Neuronal stem cell (in vitro differentiated cells): ENCODE data around the gene NELL1.
"Not testable (repeated sequence)": the region's sequence is repeated elsewhere in the genome, so short reads cannot be mapped to it uniquely, and the experiment has no call there.

Source experiments
- DNase-seq: peaks from one replicate; pipeline ENCODE4 v3.0.0-alpha.2; 2013; ENCODE audit warnings: low spot score
- H2AFZ ChIP-seq: one replicate; pipeline ENCODE4 v1.6.1; 2013; ENCODE audit warnings: mild to moderate bottlenecking, low read length, inconsistent platforms
- H2AK5ac ChIP-seq: 2 replicates; pipeline ENCODE4 v1.6.1; 2013; ENCODE audit warnings: low read depth, mild to moderate bottlenecking, inconsistent platforms, low read length, moderate library complexity, mixed read lengths
- H2BK120ac ChIP-seq: 2 replicates; pipeline ENCODE4 v1.6.1; 2013; ENCODE audit warnings: low read depth, mild to moderate bottlenecking, inconsistent platforms, low read length, moderate library complexity, mixed read lengths
- H2BK12ac ChIP-seq: one replicate; pipeline ENCODE4 v1.6.1; 2013; ENCODE audit warnings: low read length, inconsistent platforms
- H2BK15ac ChIP-seq: 2 replicates; pipeline ENCODE4 v1.6.1; 2013; ENCODE audit warnings: mild to moderate bottlenecking, low read length, inconsistent platforms, mixed read lengths
- H2BK5ac ChIP-seq: one replicate; pipeline ENCODE4 v1.6.1; 2013; ENCODE audit warnings: inconsistent platforms, mild to moderate bottlenecking, low read length, moderate library complexity
- H3K14ac ChIP-seq: one replicate; pipeline ENCODE4 v1.6.1; 2013; ENCODE audit warnings: low read length, inconsistent platforms
- H3K18ac ChIP-seq: 2 replicates; pipeline ENCODE4 v1.6.1; 2013; ENCODE audit warnings: low read length, inconsistent platforms
- H3K23ac ChIP-seq: 2 replicates; pipeline ENCODE4 v1.6.1; 2013; ENCODE audit warnings: low read depth, mild to moderate bottlenecking, mixed read lengths, low read length, inconsistent platforms; ENCODE audit not compliant: poor library complexity
- H3K27ac ChIP-seq: replicated peaks from 3 replicates; pipeline ENCODE4 v1.5.1; 2013; ENCODE audit warnings: low read length, inconsistent platforms
- H3K27me3 ChIP-seq, 3 experiments: 2 replicates each; pipeline ENCODE4 v1.6.1; 2013; ENCODE audit warnings: low read length in 3 of 3, mild to moderate bottlenecking in 2 of 3, inconsistent platforms in 1 of 3, low read depth in 1 of 3, mixed read lengths in 1 of 3, moderate library complexity in 1 of 3; ENCODE audit not compliant: control insufficient read depth in 3 of 3, insufficient read depth in 3 of 3
- H3K36me3 ChIP-seq, 2 donors: replicated peaks in 1 of 2; 2 replicates each; pipeline ENCODE4 v1.6.1; 2013; ENCODE audit warnings: low read length in 2 of 2; ENCODE audit not compliant: control insufficient read depth in 2 of 2, insufficient read depth in 2 of 2
- H3K4ac ChIP-seq: 2 replicates; pipeline ENCODE4 v1.6.1; 2013; ENCODE audit warnings: inconsistent platforms, mild to moderate bottlenecking, low read length, moderate library complexity
- H3K4me1 ChIP-seq, 2 donors: 1 replicate in 1 of 2; 2 replicates in 1 of 2; pipeline ENCODE4 v1.6.1; 2013; ENCODE audit warnings: low read length in 2 of 2, low read depth in 1 of 2; ENCODE audit not compliant: control insufficient read depth in 2 of 2, insufficient read depth in 1 of 2
- H3K4me2 ChIP-seq: one replicate; pipeline ENCODE4 v1.6.1; 2013; ENCODE audit warnings: mild to moderate bottlenecking, low read length, inconsistent platforms; ENCODE audit not compliant: insufficient read depth, poor library complexity, severe bottlenecking
- H3K4me3 ChIP-seq, 2 donors: 2 replicates each; pipeline ENCODE4 v1.5.1; 2013; ENCODE audit warnings: low read length in 2 of 2, mild to moderate bottlenecking in 2 of 2, inconsistent platforms in 1 of 2, moderate library complexity in 1 of 2
- H3K79me1 ChIP-seq: one replicate; pipeline ENCODE4 v1.6.1; 2013; ENCODE audit warnings: low read depth, mild to moderate bottlenecking, inconsistent platforms, low read length, moderate library complexity
- H3K9ac ChIP-seq: one replicate; pipeline ENCODE4 v1.6.1; 2013; ENCODE audit warnings: mild to moderate bottlenecking, low read depth, low read length, inconsistent platforms; ENCODE audit not compliant: poor library complexity
- H3K9me3 ChIP-seq, 2 donors: replicated peaks in 1 of 2; 2 replicates each; pipeline versions ENCODE3 to v1.6.1; 2013; ENCODE audit warnings: low read length in 2 of 2, mild to moderate bottlenecking in 2 of 2, inconsistent platforms in 1 of 2, low read depth in 1 of 2, mixed read lengths in 1 of 2, moderate library complexity in 1 of 2; ENCODE audit not compliant: control insufficient read depth in 2 of 2, insufficient read depth in 1 of 2
- H4K8ac ChIP-seq: one replicate; pipeline ENCODE4 v1.6.1; 2013; ENCODE audit warnings: low read depth, mild to moderate bottlenecking, inconsistent platforms, low read length, moderate library complexity
- H4K91ac ChIP-seq: one replicate; pipeline ENCODE4 v1.6.1; 2013; ENCODE audit warnings: low read length, low read depth, mild to moderate bottlenecking, inconsistent platforms; ENCODE audit not compliant: poor library complexity
- WGBS, 2 donors: extraction: QIAGEN DNeasy Blood & Tissue Kit; methylation state at CpG; one replicate each; pipeline ENCODE4 v1.1.7; 2013; ENCODE audit warnings: missing lambda C conversion rate in 2 of 2, mixed read lengths in 1 of 2; ENCODE audit not compliant: insufficient read length in 2 of 2, insufficient replicate concordance in 1 of 2; ENCODE audit errors: extremely low coverage in 2 of 2; 5-methylcytosine and 5-hydroxymethylcytosine counted together

NELL1 gene

DNA sequence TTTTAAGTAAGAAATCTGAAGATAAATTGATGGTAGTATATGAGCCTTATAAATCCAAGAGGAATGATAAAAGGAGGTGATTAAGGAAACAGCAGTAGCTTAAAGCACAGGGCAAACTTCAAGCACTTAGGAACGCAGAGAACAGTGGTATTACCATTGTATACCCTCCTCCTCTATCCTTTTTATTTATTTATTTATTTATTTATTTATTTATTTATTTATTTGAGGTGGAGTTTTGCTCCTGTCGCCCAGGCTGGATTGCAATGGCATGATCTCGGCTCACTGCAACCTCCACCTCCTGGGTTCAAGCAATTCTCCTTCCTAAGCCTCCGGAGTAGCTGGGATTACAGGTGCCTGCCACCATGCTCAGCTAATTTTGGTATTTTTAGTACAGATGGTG, 472.2 kb downstream of the NELL1 start:
- not testable (repeated sequence) for H3K27me3 ChIP-seq, H2BK15ac ChIP-seq, H2BK12ac ChIP-seq, H3K4me2 ChIP-seq, H3K36me3 ChIP-seq, H3K4me1 ChIP-seq, H2AFZ ChIP-seq, H4K91ac ChIP-seq, H3K79me1 ChIP-seq, H3K4ac ChIP-seq, H2BK5ac ChIP-seq, H3K4me3 ChIP-seq, H2BK120ac ChIP-seq, H3K14ac ChIP-seq, H2AK5ac ChIP-seq, DNase-seq, H3K23ac ChIP-seq, H3K9me3 ChIP-seq, H4K8ac ChIP-seq, H3K18ac ChIP-seq, H3K9ac ChIP-seq, H3K27ac ChIP-seq
- WGBS, 2 donors: no CpG with 5 or more reads among the region's 4 CpGs

DNA sequence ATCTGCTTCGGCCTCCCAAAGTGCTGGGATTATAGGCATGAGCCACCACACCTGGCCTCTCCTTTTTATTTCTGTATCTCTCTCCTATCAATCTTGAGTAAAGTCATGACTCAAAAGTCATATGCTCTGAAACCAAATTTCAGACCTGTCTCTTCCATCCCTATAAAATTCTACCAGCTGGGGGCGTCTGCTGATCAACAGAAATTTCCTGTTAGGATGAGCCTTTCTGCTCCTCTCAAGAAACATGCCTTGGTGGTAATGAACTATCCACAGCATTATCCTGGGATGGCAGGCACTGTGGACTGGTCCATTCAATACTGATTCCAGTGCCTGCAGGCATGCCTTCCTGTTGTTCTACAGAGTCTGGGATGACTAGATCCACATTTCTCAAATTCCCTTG, 472.6 kb downstream of the NELL1 start:
- Histone ChIP-seq H3K9me3 (no peaks in the 10 kb centered on the region), H3K18ac (no peak overlapping the region)
- DNase-seq: no peak

DNA sequence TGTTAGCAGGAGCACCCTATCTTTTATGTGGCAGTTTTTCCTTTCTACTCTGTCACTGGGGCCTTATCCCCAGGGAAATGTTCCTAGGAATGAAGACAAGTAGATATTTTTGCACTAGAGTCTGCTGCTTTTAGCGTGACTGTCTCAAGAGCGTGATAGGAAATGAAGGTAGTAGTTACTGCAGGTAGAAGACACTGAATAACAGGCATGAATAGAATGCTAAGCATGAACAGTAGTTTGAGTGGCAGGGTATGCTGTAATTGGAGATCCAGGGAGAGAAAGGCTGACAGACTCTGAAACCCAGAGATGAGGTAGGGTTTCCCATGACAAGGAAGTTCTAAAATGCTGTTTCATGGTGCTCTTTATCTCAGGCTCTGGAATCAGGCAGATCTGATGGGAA, 475.1 kb downstream of the NELL1 start:
- Histone ChIP-seq H3K79me1 (no peaks in the 10 kb centered on the region), H2AK5ac (no peak overlapping the region), H3K27me3 (no peaks in the 10 kb centered on the region), H3K27ac (no peak overlapping the region), H2BK120ac (no peak overlapping the region), H4K91ac (no peak overlapping the region), H3K14ac (no peak overlapping the region), H3K18ac (no peak overlapping the region), H3K36me3 (no peaks in the 10 kb centered on the region), H3K23ac (no peak overlapping the region), H3K4me1 (peaks cover 0 to 3% of the 10 kb centered on the region in 2 donors), H3K4ac (no peak overlapping the region), H3K4me3 (no peak overlapping the region), H2BK12ac (no peak overlapping the region), H2AFZ (no peak overlapping the region), H4K8ac (no peak overlapping the region), H3K9me3 (no peaks in the 10 kb centered on the region), H3K4me2 (no peak overlapping the region), H3K9ac (no peak overlapping the region), H2BK5ac (no peak overlapping the region), H2BK15ac (no peak overlapping the region)
- no CpG with 5 or more reads among the region's 2 CpGs for WGBS, 2 donors
- DNase-seq: no peak

More for the DNA sequence above, 472.6 kb downstream of the NELL1 start:
- Histone ChIP-seq H3K14ac (no peak overlapping the region), H2AFZ (no peak overlapping the region), H2BK12ac (no peak overlapping the region), H3K27me3 (no peaks in the 10 kb centered on the region), H3K23ac (no peak overlapping the region), H2BK5ac (no peak overlapping the region), H3K4me2 (no peak overlapping the region), H3K4me1 (peaks cover 0 to 3% of the 10 kb centered on the region in 2 donors), H3K9ac (no peak overlapping the region), H2AK5ac (no peak overlapping the region), H3K79me1 (no peaks in the 10 kb centered on the region), H4K91ac (no peak overlapping the region), H3K4me3 (no peak overlapping the region), H2BK15ac (no peak overlapping the region), H3K36me3 (no peaks in the 10 kb centered on the region), H4K8ac (no peak overlapping the region), H3K27ac (no peak overlapping the region), H2BK120ac (no peak overlapping the region), H3K4ac (no peak overlapping the region)
- no CpG with 5 or more reads among the region's 2 CpGs for WGBS, 2 donors

DNA sequence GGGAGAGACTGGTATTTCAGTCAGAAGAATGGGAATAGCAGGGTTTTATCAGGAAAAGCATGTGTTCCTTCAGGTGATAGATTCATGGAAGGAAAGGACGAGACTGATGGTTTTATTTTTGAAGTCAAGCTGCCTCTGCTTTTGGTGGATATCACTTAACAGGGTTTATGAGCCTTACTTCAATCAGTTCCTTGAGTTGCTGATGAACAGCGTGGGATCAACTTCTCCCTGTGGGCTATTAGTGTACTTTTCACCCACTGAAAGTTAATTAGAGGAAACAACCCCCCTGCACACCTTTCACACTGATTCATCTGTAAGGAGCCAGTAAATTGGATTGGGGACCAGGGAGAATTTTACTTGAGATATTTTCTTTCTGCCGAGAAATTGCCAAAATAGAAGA, 479.0 kb downstream of the NELL1 start:
- H3K27ac ChIP-seq: no peak overlapping the region
- H3K23ac ChIP-seq: no peak overlapping the region
- H3K9ac ChIP-seq: no peak overlapping the region
- H2BK15ac ChIP-seq: no peak overlapping the region
- H2BK5ac ChIP-seq: no peak overlapping the region
- no peak overlapping the region for H2AK5ac ChIP-seq
- no peak overlapping the region for H4K91ac ChIP-seq
- no peak overlapping the region for H2AFZ ChIP-seq
- no peaks in the 10 kb centered on the region for H3K9me3 ChIP-seq
- WGBS, 2 donors: no CpG with 5 or more reads among the region's 3 CpGs
- H3K36me3 ChIP-seq: no peaks in the 10 kb centered on the region
- no peak for DNase-seq
- no peak overlapping the region for H2BK12ac ChIP-seq
- H3K18ac ChIP-seq: no peak overlapping the region
- no peak overlapping the region for H3K14ac ChIP-seq
- H3K4me2 ChIP-seq: no peak overlapping the region
- H3K27me3 ChIP-seq: no peaks in the 10 kb centered on the region
- H3K4me3 ChIP-seq: no peak overlapping the region
- H4K8ac ChIP-seq: no peak overlapping the region
- H3K4ac ChIP-seq: no peak overlapping the region
- no peaks in the 10 kb centered on the region for H3K79me1 ChIP-seq
- H3K4me1 ChIP-seq: peaks cover 0 to 3% of the 10 kb centered on the region in 2 donors
- no peak overlapping the region for H2BK120ac ChIP-seq
